ENCODE results near the gene PIP4K2A. TPM values are rescaled to one million over a fixed set of nuclear protein-coding genes. Genes with fewer than 3 reads are reported as not detected.

PIP4K2A gene
- total and polyA plus RNA-seq, 2 of the 8 experiments (the other 6 are each of a cell fraction or from before 2014, with no cell fraction given): 19.0 to 60.9 TPM

DNA sequence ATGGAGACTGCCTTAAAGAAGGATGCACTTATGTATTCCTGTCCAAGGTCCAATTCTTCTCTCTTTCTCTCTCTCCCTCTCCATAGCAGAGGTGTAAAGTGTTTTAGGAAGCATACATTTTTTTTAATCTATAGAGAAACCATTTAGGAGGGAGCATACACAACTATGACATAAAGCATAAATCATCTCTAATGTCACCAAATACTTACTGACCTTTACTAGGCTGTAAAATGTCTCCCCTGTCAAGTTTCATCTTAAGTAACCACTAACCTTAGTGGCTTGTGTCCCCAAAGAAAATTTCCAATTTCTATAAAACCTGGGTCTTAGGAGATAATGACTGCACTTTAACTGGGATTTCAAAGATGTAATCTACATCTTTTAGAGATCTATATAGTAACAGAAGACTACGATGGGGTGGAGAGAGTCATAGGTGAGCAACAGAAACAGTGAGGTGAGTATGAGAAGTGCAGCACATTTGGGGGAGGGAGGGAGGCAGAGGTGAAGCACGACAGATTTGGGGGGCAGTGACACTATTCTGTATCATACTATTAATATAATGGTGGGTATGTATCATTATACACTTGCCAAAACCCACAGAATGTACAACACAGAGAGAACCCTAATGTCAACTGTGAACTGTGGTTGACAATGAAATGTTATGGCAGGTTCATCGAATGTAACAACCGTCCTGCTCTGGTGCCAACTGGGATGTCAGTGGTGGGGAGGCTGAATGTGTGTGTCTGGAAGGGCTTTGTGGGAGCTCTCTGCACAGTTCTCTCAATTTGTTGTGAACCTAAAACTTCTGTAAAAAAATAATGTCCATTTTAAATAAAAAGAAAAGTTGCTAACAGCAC, 79.5 kb downstream of the PIP4K2A start (continued):
- no peak for TF ChIP-seq EP300 (IDR thresholded peaks at IDR 0.05; ENCODE audit: borderline replicate concordance in 1 of 2, low read depth in 2 of 2, low read length in 2 of 2)
- TF ChIP-seq ASH2L (IDR thresholded peaks at IDR 0.05; ENCODE audit: low read length): no peak
- TF ChIP-seq TBP (IDR thresholded peaks at IDR 0.05; ENCODE audit: low read depth, low read length): no peak

Data from H1 (cell line).